SU-DHL-6 (cell line): ENCODE measurements around the gene GIGYF2.

Source experiments
- H2AFZ ChIP-seq: fragments of 200-600 bp; sonication (generic); 2 replicates; pipeline ENCODE4 v1.6.1; 2014; ENCODE audit warnings: low read depth, mild to moderate bottlenecking, moderate library complexity, mixed read lengths, antibody characterized with exemption, low read length; ENCODE audit not compliant: severe bottlenecking
- H3F3A ChIP-seq: fragments of 200-600 bp; shearing (Covaris generic); 2 replicates; pipeline ENCODE4 v1.6.0; 2016; ENCODE audit warnings: antibody characterized with exemption, mild to moderate bottlenecking; ENCODE audit not compliant: insufficient read depth
- H3K27ac ChIP-seq: fragments of 200-600 bp; sonication (generic); 2 replicates; pipeline ENCODE4 v1.5.1; 2016; ENCODE audit warnings: low read depth, mild to moderate bottlenecking, low read length, moderate library complexity, mixed read lengths
- H3K27me3 ChIP-seq: fragments of 200-600 bp; sonication (generic), shearing (Covaris generic); 2 replicates; pipeline ENCODE4 v1.6.0; 2014; ENCODE audit warnings: mild to moderate bottlenecking, low read length
- H3K36me3 ChIP-seq: fragments of 200-600 bp; sonication (generic); 2 replicates; pipeline ENCODE4 v1.6.1; 2014; ENCODE audit warnings: mild to moderate bottlenecking, low read length, mixed read lengths
- H3K4me2 ChIP-seq: fragments of 300-600, 200-600 bp; shearing (Covaris generic), sonication (generic); 2 replicates; pipeline ENCODE4 v1.6.0; 2014; ENCODE audit warnings: low read length, low read depth, mild to moderate bottlenecking; ENCODE audit not compliant: poor library complexity, severe bottlenecking
- H3K4me3 ChIP-seq: fragments of 200-600 bp; sonication (generic); 2 replicates; pipeline ENCODE4 v1.5.1; 2014; ENCODE audit warnings: antibody characterized with exemption, low read length, mild to moderate bottlenecking, mixed read lengths; ENCODE audit not compliant: insufficient read depth, poor library complexity, severe bottlenecking
- H3K79me2 ChIP-seq: fragments of 200-600 bp; sonication (generic); 2 replicates; pipeline ENCODE4 v1.6.1; 2014; ENCODE audit warnings: mild to moderate bottlenecking, low read length, moderate library complexity; ENCODE audit not compliant: insufficient read depth
- H3K9ac ChIP-seq: fragments of 200-600 bp; sonication (generic); 2 replicates; pipeline ENCODE4 v1.7.0; 2014; ENCODE audit warnings: mild to moderate bottlenecking, low read length
- H3K9me2 ChIP-seq: fragments of 200-600 bp; sonication (generic); replicated peaks from 2 replicates; pipeline ENCODE4 v1.6.1; 2014; ENCODE audit warnings: low read length; ENCODE audit not compliant: insufficient read depth
- H3K9me3 ChIP-seq: fragments of 200-600 bp; sonication (generic); 2 replicates; pipeline ENCODE4 v1.6.1; 2014; ENCODE audit warnings: low read length, mixed read lengths; ENCODE audit not compliant: insufficient read depth
- H4K20me1 ChIP-seq: fragments of 200-600 bp; sonication (generic); 2 replicates; pipeline ENCODE4 v1.6.1; 2014; ENCODE audit warnings: low read depth, mild to moderate bottlenecking, antibody characterized with exemption, low read length, moderate library complexity, mixed read lengths
- EZH2phosphoT487 ChIP-seq: fragments of 200-600 bp; sonication (generic), shearing (Covaris generic); conservative IDR thresholded peaks from 2 replicates; pipeline ENCODE4 v1.6.1; 2018; ENCODE audit warnings: mild to moderate bottlenecking, antibody characterized with exemption, low read length, moderate library complexity, mixed read lengths
- TF ChIP-seq, protein P1 (sequence below): fragments of 200-600 bp; sonication (generic); IDR thresholded peaks from one replicate; pipeline ENCODE4 v1.5.1; 2017; ENCODE audit warnings: antibody characterized with exemption, mild to moderate bottlenecking, low read length, moderate library complexity; ENCODE audit not compliant: insufficient read depth, poor library complexity, severe bottlenecking

GIGYF2 gene

DNA sequence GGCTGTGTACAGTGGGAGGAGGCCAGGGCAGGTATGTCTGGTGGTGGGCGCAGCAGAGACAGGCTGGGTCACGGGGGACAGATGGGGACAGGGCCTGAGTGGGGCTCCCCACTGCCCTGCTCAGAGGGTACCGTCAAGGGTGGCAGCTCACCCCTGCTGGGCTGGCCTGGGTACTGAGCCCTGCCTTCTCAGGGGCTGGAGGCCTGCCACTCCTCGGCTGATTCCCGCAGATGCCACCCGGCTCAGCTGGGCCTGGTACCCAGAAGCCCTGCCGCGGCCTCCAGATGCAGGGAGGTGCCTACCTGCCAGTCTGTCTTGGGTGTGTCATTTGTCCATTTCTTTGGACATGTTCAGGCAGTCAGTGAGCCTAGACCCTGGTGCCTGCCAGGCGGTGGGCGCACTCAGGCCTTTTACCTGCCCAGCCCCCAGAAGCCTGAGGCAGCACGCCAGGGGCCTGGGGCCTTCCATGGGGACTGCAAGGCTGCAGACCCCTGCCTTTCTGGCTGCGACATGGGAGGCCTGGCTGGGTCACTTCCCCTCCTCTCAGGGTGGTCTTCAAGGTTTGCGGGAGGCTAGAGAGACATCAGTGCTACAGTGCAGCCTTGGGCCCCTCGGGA lies 176.3 kb downstream of the GIGYF2 start:
- Histone ChIP-seq H3K27ac (no peak overlapping the region), H3K9ac (no peak overlapping the region), H3K9me2 (no peaks in the 10 kb centered on the region), H3K4me2 (no peak overlapping the region), H3K79me2 (no peaks in the 10 kb centered on the region), H3K36me3 (no peaks in the 10 kb centered on the region), H3K4me3 (no peak overlapping the region), H2AFZ (no peak overlapping the region), H3F3A (no peaks in the 10 kb centered on the region), H4K20me1 (no peaks in the 10 kb centered on the region), H3K27me3 (no peaks in the 10 kb centered on the region), H3K9me3 (no peaks in the 10 kb centered on the region)
- TF ChIP-seq EZH2phosphoT487: no peak
- TF ChIP-seq, protein P1, sequence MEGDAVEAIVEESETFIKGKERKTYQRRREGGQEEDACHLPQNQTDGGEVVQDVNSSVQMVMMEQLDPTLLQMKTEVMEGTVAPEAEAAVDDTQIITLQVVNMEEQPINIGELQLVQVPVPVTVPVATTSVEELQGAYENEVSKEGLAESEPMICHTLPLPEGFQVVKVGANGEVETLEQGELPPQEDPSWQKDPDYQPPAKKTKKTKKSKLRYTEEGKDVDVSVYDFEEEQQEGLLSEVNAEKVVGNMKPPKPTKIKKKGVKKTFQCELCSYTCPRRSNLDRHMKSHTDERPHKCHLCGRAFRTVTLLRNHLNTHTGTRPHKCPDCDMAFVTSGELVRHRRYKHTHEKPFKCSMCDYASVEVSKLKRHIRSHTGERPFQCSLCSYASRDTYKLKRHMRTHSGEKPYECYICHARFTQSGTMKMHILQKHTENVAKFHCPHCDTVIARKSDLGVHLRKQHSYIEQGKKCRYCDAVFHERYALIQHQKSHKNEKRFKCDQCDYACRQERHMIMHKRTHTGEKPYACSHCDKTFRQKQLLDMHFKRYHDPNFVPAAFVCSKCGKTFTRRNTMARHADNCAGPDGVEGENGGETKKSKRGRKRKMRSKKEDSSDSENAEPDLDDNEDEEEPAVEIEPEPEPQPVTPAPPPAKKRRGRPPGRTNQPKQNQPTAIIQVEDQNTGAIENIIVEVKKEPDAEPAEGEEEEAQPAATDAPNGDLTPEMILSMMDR: no peak

DNA sequence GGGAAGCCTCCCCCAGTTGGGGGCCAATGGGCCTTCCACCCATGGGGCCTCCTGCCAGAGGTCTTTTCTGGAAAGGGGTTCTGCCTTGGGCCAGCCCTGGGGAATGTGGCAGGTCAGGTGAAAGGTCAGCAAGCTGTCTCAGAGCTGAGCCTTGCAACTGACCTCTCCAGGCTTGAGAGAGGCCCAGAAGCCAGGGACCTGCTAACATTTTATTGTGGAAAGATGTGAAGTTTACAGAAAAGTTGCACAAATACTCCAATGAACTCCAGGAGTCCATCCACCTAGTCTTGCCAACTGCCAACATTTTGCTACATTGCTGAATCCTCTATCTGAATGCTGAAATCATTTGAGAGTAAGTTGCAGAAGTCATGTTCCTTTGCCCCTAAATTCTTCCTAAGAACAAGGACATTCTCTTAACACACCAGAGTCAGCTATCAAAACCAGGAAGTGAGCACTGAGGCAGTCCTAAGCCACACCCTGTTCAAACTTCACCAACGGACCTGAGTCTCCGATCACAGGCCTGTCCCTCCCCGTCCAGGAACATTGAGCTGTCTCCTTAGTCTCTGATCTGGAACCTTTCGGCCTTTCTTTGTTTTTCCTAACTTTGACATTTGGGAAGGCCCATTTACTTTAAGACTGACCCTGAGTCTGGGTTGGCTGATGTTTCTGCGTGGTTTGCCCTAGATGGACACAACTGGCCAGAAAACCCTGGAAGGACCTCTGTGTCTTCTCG lies 176.9 kb downstream of the GIGYF2 start:
- H2AFZ ChIP-seq: no peak overlapping the region
- no peaks in the 10 kb centered on the region for H3K9me2 ChIP-seq
- H3K27me3 ChIP-seq: no peaks in the 10 kb centered on the region
- no peaks in the 10 kb centered on the region for H3K36me3 ChIP-seq
- no peak overlapping the region for H3K27ac ChIP-seq
- no peaks in the 10 kb centered on the region for H3K79me2 ChIP-seq
- H3K9me3 ChIP-seq: no peaks in the 10 kb centered on the region
- H3F3A ChIP-seq: no peaks in the 10 kb centered on the region
- no peaks in the 10 kb centered on the region for H4K20me1 ChIP-seq
- H3K9ac ChIP-seq: no peak overlapping the region
- no peak overlapping the region for H3K4me2 ChIP-seq
- TF ChIP-seq, protein P1: no peak
- no peak for TF ChIP-seq EZH2phosphoT487
- H3K4me3 ChIP-seq: no peak overlapping the region

DNA sequence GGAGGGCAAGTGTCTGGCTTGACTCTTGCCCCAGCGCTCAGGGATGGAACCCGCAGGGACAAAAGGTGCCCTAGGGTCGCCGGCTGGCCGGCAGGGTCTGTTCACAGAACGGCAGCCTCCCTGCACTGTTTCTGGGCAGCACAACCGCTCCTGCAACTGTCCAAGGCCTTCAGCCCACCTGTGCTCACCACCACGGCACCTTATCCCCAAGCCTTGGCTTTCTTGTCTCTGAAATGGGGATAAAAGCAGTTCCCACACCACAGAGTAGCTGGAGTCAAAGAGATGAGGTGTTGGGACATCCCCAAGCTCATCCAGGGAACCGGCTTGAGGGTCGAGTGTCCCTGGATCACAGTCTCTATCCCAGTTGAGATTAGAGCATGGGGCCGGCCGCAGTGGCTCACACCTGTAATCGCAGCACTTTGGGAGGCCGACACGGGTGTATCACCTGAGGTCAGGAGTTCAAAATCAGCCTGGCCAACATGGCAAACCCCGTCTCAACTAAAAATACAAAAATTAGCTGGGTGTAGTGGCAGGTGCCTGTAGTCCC lies 177.6 kb downstream of the GIGYF2 start:
- Histone ChIP-seq H3K9ac (no peak overlapping the region), H3K9me3 (no peaks in the 10 kb centered on the region), H2AFZ (no peak overlapping the region), H3K9me2 (no peaks in the 10 kb centered on the region), H3K4me2 (no peak overlapping the region), H3K36me3 (no peaks in the 10 kb centered on the region), H3K79me2 (no peaks in the 10 kb centered on the region), H3K27me3 (no peaks in the 10 kb centered on the region), H3F3A (no peaks in the 10 kb centered on the region), H3K4me3 (no peak overlapping the region), H3K27ac (no peak overlapping the region), H4K20me1 (no peaks in the 10 kb centered on the region)
- TF ChIP-seq, protein P1: no peak
- no peak for TF ChIP-seq EZH2phosphoT487
